ENCODE measurements around the gene PDE6H.

The PDE6H gene

DNA sequence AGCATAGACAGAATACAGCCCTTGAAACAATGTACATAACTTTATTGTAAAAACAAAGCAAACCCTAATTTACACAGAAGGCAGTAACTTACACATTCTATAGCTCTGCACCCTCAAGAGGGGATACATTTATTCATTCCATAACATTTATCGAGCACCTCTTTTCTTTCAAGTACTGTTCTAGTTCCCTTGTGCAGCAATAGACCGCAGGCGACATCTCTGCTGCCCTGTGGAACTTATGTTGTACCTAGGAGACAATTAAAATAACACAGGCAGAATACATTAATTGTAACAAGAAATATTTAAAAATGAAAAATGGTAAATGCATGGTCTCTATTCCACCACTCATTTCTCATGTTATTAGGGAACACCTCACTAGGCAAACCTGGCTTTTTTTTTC is 10.0 kb upstream of the PDE6H start:
- TF ChIP-seq EZH2phosphoT487 (IDR thresholded peaks at IDR 0.05; ENCODE audit: low read length) (no peak), CTCF (IDR thresholded peaks at IDR 0.05; ENCODE audit: low read length) (no peak), EZH2 (optimal IDR thresholded peaks at IDR 0.05; ENCODE audit: low read depth, low read length) (no peak)
- peak overlapping the region; percentile 70 for H2AFZ ChIP-seq (ENCODE audit: low read length)
- H3K9me3 ChIP-seq (replicated peaks; ENCODE audit: insufficient read depth, low read length), result no peaks in the 10 kb centered on the region
- H3K4me2 ChIP-seq (ENCODE audit: low read depth, low read length), result peak overlapping the region; percentile 95
- no peak for DNase-seq
- H3F3A ChIP-seq (ENCODE audit: insufficient read depth, low read length), result peaks cover 48% of the 10 kb centered on the region
- H4K20me1 ChIP-seq (ENCODE audit: insufficient read depth, low read length), result no peaks in the 10 kb centered on the region
- no peaks in the 10 kb centered on the region for H3K27me3 ChIP-seq (replicated peaks; ENCODE audit: insufficient read depth, low read length)
- H3K4me3 ChIP-seq (ENCODE audit: low read length), result peak overlapping the region; percentile 75
- no peaks in the 10 kb centered on the region for H3K36me3 ChIP-seq (replicated peaks; ENCODE audit: insufficient read depth, low read length)
- no peaks in the 10 kb centered on the region for H3K9me2 ChIP-seq (replicated peaks; ENCODE audit: insufficient read depth, low read length)
- H3K79me2 ChIP-seq (ENCODE audit: low read length), result peaks cover 61% of the 10 kb centered on the region
- peak overlapping the region; percentile 90; the same call in 1 of the 2 replicates for H3K27ac ChIP-seq (ENCODE audit: low read length)
- H3K4me1 ChIP-seq (ENCODE audit: low read length), result peaks cover 20% of the 10 kb centered on the region
- H3K9ac ChIP-seq (ENCODE audit: low read length), result peak overlapping the region; percentile 88; the same call in 1 of the 2 replicates

GRCh38 chr12:14963520-14963919 is 9.3 kb upstream of the PDE6H start:
- Histone ChIP-seq H3K9me3 (replicated peaks; ENCODE audit: insufficient read depth, low read length) (no peaks in the 10 kb centered on the region), H3K79me2 (ENCODE audit: low read length) (peaks cover 53% of the 10 kb centered on the region), H3K27ac (ENCODE audit: low read length) (peak overlapping the region; percentile 90; the same call in 1 of the 2 replicates), H3K9ac (ENCODE audit: low read length) (no peak overlapping the region), H3K4me1 (ENCODE audit: low read length) (peaks cover 16% of the 10 kb centered on the region), H3K4me2 (ENCODE audit: low read depth, low read length) (peak overlapping the region; percentile 95; the same call in 1 of the 2 replicates), H3K9me2 (replicated peaks; ENCODE audit: insufficient read depth, low read length) (no peaks in the 10 kb centered on the region), H3K4me3 (ENCODE audit: low read length) (no peak overlapping the region), H3F3A (ENCODE audit: insufficient read depth, low read length) (peaks cover 41% of the 10 kb centered on the region), H3K36me3 (replicated peaks; ENCODE audit: insufficient read depth, low read length) (no peaks in the 10 kb centered on the region), H4K20me1 (ENCODE audit: insufficient read depth, low read length) (no peaks in the 10 kb centered on the region), H2AFZ (ENCODE audit: low read length) (0 out of 2 replicates have a peak overlapping the region, but pooled peaks have one; percentile 13), H3K27me3 (replicated peaks; ENCODE audit: insufficient read depth, low read length) (no peaks in the 10 kb centered on the region)
- TF ChIP-seq EZH2 (optimal IDR thresholded peaks at IDR 0.05; ENCODE audit: low read depth, low read length), result no peak
- no peak for TF ChIP-seq EZH2phosphoT487 (IDR thresholded peaks at IDR 0.05; ENCODE audit: low read length)
- no peak for DNase-seq

DNA sequence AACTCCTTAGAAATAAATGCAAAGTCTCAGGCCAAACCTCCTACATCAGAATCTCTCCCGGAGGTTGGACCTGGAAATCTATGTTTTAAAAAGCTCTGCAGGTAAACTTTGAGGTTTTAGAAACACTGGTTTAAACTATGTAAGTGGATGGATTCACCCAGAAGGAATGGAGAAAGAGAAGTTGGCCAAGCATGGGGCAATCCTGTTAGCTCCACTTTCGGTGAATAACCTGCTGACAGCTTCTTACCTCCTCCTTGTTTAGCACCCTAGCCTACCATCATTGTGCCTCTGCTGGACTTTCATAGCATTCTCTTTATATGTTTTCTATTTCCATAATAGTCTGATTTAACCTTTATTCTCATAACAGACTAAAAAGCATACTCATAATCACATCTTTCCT is 8.4 kb upstream of the PDE6H start:
- H2AFZ ChIP-seq (ENCODE audit: low read length), result no peak overlapping the region
- no peak for DNase-seq
- no peaks in the 10 kb centered on the region for H4K20me1 ChIP-seq (ENCODE audit: insufficient read depth, low read length)
- TF ChIP-seq EZH2 (optimal IDR thresholded peaks at IDR 0.05; ENCODE audit: low read depth, low read length), result no peak
- H3F3A ChIP-seq (ENCODE audit: insufficient read depth, low read length), result peaks cover 34% of the 10 kb centered on the region
- H3K4me3 ChIP-seq (ENCODE audit: low read length), result no peak overlapping the region
- no peaks in the 10 kb centered on the region for H3K27me3 ChIP-seq (replicated peaks; ENCODE audit: insufficient read depth, low read length)
- no peaks in the 10 kb centered on the region for H3K36me3 ChIP-seq (replicated peaks; ENCODE audit: insufficient read depth, low read length)
- no peaks in the 10 kb centered on the region for H3K9me2 ChIP-seq (replicated peaks; ENCODE audit: insufficient read depth, low read length)
- H3K4me2 ChIP-seq (ENCODE audit: low read depth, low read length), result no peak overlapping the region
- peaks cover 45% of the 10 kb centered on the region for H3K79me2 ChIP-seq (ENCODE audit: low read length)
- no peak overlapping the region for H3K9ac ChIP-seq (ENCODE audit: low read length)
- H3K9me3 ChIP-seq (replicated peaks; ENCODE audit: insufficient read depth, low read length), result no peaks in the 10 kb centered on the region
- no peak overlapping the region for H3K27ac ChIP-seq (ENCODE audit: low read length)
- peaks cover 13% of the 10 kb centered on the region for H3K4me1 ChIP-seq (ENCODE audit: low read length)

- no peak for DNase-seq
- no peak for TF ChIP-seq CTCF (IDR thresholded peaks at IDR 0.05; ENCODE audit: low read length)
- TF ChIP-seq EZH2phosphoT487 (IDR thresholded peaks at IDR 0.05; ENCODE audit: low read length), result no peak
- no peak for TF ChIP-seq EZH2 (optimal IDR thresholded peaks at IDR 0.05; ENCODE audit: low read depth, low read length)
Observed at GRCh38 chr12:14965221-14965620, 7.6 kb upstream of the PDE6H start.

More at GRCh38 chr12:14965221-14965620, 7.6 kb upstream of the PDE6H start:
- no peak overlapping the region for H3K27ac ChIP-seq (ENCODE audit: low read length)
- peaks cover 36% of the 10 kb centered on the region for H3K79me2 ChIP-seq (ENCODE audit: low read length)
- no peaks in the 10 kb centered on the region for H3K9me3 ChIP-seq (replicated peaks; ENCODE audit: insufficient read depth, low read length)
- H3K36me3 ChIP-seq (replicated peaks; ENCODE audit: insufficient read depth, low read length), result no peaks in the 10 kb centered on the region
- no peaks in the 10 kb centered on the region for H3K9me2 ChIP-seq (replicated peaks; ENCODE audit: insufficient read depth, low read length)
- H3K4me3 ChIP-seq (ENCODE audit: low read length), result no peak overlapping the region
- H3K27me3 ChIP-seq (replicated peaks; ENCODE audit: insufficient read depth, low read length), result no peaks in the 10 kb centered on the region
- no peak overlapping the region for H2AFZ ChIP-seq (ENCODE audit: low read length)
- H3K4me2 ChIP-seq (ENCODE audit: low read depth, low read length), result no peak overlapping the region
- H3K9ac ChIP-seq (ENCODE audit: low read length), result no peak overlapping the region
- no peaks in the 10 kb centered on the region for H4K20me1 ChIP-seq (ENCODE audit: insufficient read depth, low read length)
- H3F3A ChIP-seq (ENCODE audit: insufficient read depth, low read length), result peaks cover 26% of the 10 kb centered on the region
- peaks cover 8% of the 10 kb centered on the region for H3K4me1 ChIP-seq (ENCODE audit: low read length)

All from MM.1S (cell line).